ENCODE measurements around the gene MGMT.

The MGMT gene

DNA sequence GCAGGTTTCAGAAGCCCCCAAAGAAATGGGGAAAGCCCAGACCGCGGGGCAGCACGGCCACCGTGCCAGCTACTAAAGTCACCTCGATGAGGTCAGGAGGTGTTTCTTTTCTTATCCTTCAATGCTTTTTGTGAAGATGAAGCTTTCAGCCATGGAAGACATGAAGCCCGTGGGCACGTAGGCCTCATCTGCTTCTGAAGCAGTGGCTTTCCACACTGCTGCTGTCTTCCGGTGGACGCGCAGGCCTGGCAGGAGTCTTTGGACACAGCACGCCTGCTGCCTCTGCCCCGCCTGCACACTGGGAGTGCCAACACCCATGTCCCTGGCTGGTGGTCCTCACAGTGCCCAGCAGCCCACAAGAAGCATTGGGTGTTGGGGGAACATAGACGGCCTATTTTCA is 311.5 kb downstream of the MGMT start:
- DNase-seq, result no peak

GRCh38 chr10:129779126-129780111 is 312.4 kb downstream of the MGMT start:
- DNase-seq, result no peak

- no peak for DNase-seq
These were observed 313.2 kb downstream of the MGMT start for GRCh38 chr10:129780198-129780597.

- no peak for DNase-seq
These were observed 314.1 kb downstream of the MGMT start for GRCh38 chr10:129780901-129781795.

DNA sequence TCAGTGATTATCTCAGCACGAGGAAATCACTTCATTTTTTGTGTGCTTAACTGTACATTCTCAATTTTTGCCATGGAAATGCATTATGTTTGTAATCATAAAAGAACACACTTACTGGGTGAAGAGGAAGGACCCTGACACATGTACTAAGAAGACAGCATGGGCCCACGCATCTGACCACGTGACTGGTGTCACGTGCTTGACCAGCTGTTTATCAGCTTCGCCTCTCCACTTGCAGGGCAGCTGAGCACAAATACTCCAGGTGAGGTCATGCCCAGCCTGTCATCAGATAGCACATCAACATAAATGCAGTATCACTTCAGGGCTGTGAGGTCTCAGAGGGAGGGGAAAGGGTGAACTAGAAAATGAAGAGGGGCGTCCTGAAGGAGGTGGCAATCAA is 317.2 kb downstream of the MGMT start:
- DNase-seq, result peak; percentile 20 to 46

- DNase-seq, result no peak
These were observed 317.9 kb downstream of the MGMT start for GRCh38 chr10:129784891-129785290.

DNA sequence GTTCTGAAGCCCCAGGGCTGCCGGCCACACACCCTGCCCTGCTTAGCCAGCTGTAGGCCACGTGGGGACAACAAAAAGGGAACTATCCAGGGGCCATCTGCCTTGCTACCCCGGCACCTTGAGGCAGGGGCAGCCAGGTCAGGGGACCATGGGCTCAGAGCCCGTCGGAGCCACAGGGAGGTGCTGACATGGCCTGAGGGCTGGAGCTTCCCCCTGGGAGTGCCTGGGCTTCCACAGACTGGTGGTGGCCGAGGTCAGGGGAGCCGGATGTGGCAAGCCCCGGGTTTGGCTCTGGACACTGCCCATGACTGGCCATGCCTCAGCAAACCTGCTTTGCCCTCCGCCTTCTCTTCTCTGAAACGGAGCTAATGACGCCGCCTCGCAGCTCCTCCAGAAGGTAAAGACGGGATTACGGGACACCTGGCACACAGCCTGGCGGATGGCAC is 318.5 kb downstream of the MGMT start:
- DNase-seq, result no peak

- no peak for DNase-seq
These were observed 319.2 kb downstream of the MGMT start for GRCh38 chr10:129786216-129786615.

DNA sequence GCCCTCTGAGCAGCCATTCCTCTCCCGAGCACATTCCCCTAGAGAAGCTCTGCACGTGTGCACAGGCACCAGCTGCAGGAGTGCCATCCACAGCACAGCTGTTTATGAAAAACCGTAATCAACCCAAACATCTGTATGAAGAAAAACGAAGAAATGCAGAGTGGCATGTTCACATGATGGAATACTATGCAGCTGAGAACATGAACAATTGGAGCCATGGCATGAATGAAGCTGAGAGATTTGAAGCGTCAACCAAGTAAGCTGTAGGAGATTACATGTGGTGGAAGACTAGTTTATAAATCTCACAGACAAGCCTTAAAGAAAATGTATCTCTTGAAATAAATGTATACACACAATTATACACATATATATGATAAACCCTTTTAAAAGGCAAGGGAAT is 320.5 kb downstream of the MGMT start:
- DNase-seq, result no peak

DNA sequence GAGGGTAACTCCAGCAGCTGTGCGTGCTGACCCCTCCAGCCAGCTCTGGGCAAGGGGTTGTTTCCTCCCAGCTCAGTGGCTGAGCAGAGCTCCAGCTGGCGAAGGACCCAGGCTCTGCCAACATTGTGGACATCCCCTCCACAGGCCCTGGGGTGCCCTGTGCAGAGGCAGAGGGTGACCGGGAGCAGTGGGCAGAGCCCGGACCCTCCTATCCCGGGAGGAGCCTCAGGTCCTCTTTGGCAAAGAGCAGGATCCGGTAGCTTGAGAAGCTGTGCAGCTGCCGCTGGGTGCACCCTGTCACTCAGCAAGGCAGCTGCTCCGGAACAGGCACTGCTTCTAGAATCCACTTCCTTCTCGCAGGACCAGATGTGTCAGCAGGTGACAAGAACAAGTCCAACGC is 321.2 kb downstream of the MGMT start:
- DNase-seq, result no peak

GRCh38 chr10:129790715-129791446 is 323.8 kb downstream of the MGMT start:
- no peak for DNase-seq

DNA sequence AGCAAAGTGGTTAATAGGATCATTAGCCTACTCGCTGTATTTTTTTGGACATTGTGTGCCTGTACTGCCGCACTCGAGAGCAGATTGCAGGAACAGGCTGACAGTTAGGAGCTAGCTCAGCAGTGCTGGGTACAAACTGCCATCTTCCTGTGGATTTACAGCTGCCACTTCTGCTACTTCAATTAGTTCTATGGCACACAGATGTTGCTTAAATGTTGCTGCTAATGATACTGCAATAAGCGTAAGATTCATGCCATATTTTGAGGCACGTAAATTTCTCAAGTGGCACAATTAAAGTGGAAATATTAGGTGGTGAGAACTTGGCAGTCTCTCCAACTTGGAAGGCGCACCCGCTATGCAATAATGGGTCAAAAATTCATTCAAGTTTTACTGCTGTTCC is 325.1 kb downstream of the MGMT start:
- no peak for DNase-seq

GRCh38 chr10:129792864-129793263 is 325.8 kb downstream of the MGMT start:
- DNase-seq, result no peak

- DNase-seq, result no peak
These were observed 326.4 kb downstream of the MGMT start for GRCh38 chr10:129793479-129793878.

GRCh38 chr10:129793996-129794395 is 327.0 kb downstream of the MGMT start:
- DNase-seq, result no peak

DNA sequence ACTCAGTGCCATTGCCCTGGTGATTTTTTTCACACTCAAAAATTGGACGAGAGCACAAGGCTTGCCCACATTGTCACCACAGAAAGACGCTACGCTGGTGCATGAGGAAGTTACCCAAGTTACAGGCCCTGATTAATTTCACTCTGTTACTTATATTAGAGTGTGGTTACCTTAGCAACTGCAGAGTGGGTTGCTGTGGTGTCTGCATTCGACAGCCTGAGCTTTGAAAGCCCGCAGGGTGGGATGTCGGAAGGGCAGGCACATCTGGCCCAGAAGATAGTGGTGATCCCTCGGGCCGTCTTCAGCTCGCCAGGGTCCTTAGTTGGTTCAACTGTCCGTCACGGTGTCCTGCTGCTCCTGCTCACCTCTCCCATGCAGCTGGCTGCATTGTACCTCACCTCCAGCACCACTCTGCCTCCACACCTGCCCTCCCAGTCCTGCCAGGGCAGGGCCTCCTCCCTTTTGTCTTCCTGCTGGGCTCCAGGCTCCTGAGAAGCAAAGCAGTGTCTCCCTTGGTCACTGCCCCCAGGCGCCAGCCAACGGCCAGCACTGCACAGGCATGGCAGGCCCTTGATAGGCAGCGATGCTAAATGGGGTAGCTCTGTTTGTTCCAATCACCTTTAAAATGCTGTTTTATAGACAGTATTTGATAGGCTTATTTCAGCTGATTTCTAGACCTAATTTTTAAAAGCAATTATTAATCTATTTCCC is 329.8 kb downstream of the MGMT start:
- DNase-seq, result peak; percentile 4 to 22

- DNase-seq, result no peak
These were observed 332.9 kb downstream of the MGMT start for GRCh38 chr10:129799942-129800341.

DNA sequence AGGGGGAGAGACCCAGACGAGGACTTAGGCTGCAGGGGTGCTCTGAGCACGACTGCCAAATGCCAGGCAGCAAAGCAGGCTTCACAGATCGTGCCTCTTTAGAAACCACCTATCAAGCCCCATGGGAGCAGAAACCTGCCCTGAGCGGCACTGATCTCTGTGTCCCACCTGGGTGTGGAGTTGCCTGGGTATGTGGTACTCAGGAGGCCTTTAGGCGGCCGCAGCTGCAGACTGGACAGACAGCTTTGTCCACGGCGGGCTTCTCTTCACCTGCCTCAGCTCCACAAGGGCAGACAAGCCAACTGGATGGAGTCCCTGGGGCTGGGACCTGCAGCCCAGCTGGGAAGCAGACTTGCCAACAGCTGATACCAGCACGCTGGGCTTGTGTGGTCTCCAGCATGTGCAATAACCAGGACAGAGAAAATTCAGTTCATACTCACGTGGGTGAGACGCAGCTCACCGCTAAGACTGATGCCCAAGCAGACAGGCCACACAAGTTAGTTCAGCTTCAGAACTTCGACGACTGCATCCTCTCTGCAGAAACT is 333.8 kb downstream of the MGMT start:
- no peak for DNase-seq

GRCh38 chr10:129807211-129807610 is 340.2 kb downstream of the MGMT start:
- DNase-seq, result no peak

DNA sequence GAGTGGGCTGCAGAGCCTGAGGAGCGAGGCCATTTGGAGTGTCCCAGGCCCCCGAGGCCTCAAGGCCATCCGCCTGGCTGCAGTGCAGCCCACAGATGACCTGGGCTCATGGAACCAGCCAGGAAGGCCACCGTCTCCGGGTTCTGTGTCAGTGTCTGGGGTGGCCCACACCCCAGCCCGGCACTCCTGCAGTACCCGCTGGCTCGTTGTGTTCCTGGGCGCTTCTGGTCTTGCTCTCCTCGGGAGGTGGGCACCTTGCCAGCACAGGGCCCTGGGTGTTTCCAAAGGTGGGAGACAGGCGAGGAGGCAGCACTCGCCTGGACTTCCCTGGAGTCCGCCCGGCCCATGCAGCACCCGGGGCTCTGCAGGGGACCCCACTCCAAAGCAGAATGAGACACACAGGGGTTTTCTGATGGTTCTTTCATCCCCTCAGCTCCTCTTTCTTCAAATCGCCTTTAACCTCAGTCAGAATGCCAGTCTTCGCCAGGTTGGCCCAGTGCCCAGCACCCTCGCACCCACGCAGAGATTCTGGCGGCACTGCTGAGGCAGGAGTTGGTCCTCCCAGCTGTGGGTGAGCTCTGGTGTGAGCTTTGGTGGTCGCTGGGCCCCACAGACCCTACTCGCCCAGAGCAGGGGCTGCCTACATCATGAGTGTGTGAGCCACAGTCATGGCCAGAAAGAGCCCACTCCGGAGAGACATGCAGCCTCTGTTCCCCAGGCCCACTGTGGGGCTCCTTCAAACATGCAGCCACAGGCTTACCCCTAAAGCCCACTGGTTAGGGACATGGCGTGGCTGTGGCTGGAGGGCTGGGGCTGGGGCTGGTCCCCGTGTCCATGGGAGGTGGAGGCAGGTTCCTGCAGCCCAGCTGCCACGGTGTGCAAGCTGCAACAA is 341.3 kb downstream of the MGMT start:
- no peak for DNase-seq

- no peak for DNase-seq
These were observed 342.4 kb downstream of the MGMT start for GRCh38 chr10:129809431-129809830.

All from inflammatory macrophage (primary cell).